ENCODE measurements around the gene RAMP3. TPM values are rescaled to one million over a fixed set of nuclear protein-coding genes. Genes with fewer than 3 reads are reported as not detected.

The RAMP3 gene
- polyA plus RNA-seq, 3 donors, result not detected

DNA sequence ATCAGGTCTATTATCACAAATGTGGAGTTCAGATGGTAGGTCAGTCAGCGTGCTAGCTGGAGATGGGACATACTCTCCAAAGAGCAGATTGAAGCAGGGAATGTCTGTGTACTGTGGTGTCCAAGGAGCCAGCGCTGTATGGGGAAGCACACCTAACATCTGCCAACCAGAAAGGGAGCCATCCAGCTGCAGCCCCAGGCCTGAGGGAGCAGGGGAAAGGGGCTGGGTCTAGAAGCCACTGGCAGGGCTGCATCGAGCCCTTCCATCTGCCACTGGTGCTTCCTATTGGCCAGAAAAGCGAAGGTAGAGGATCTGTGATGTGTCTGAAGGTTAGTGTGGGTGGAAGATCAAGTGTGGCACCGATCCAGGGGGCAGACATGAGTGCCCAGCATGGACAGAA lies 8.0 kb upstream of the RAMP3 start:
- Histone ChIP-seq H2AFZ (ENCODE audit: insufficient read depth, low read depth, low read length, poor library complexity, severe bottlenecking) (no peak overlapping the region), H3K79me2 (ENCODE audit: insufficient read depth, low read length) (no peaks in the 10 kb centered on the region), H3K4me2 (replicated peaks; ENCODE audit: extremely low read depth, low read length, poor library complexity, severe bottlenecking) (no peak overlapping the region), H3K36me3 (replicated peaks in 1 of 2; ENCODE audit: control insufficient read depth in 1 of 2, insufficient read depth in 2 of 2, low read length in 2 of 2) (no peaks in the 10 kb centered on the region), H3K27me3 (ENCODE audit: control insufficient read depth in 2 of 2, insufficient read depth in 2 of 2, low read length in 2 of 2) (no peaks in the 10 kb centered on the region), H4K20me1 (ENCODE audit: insufficient read depth, low read length) (no peaks in the 10 kb centered on the region), H3K4me1 (ENCODE audit: control insufficient read depth in 1 of 2, insufficient read depth in 2 of 2, low read length in 2 of 2) (no peaks in the 10 kb centered on the region), H3K27ac (ENCODE audit: low read depth in 1 of 2, low read length in 2 of 2) (no peak overlapping the region), H3K9me3 (replicated peaks in 1 of 2; ENCODE audit: control insufficient read depth in 1 of 2, insufficient read depth in 1 of 2, low read length in 2 of 2) (no peaks in the 10 kb centered on the region), H3K4me3 (replicated peaks in 1 of 3; ENCODE audit: low read depth in 2 of 3, low read length in 3 of 3) (no peak overlapping the region), H3K9ac (ENCODE audit: insufficient read depth, low read length, poor library complexity, severe bottlenecking) (no peak overlapping the region)
- 67% methylated on average over 3 of the region's 5 CpGs for WGBS (ENCODE audit: insufficient coverage)
- Mint-ChIP-seq H3K27me3 (ENCODE audit: low read depth in 3 of 3) (peaks cover 5 to 11% (median 9%) of the 10 kb centered on the region in 3 donors), H3K27ac (no peak overlapping the region), H3K4me3 (no peak overlapping the region), H3K36me3 (no peaks in the 10 kb centered on the region), H3K4me1 (peaks cover 2% of the 10 kb centered on the region), H3K9me3 (no peaks in the 10 kb centered on the region)
- intact Hi-C loops (cut with micrococcal nuclease), result loop anchor here (10.0 kb wide), 1 partner anchor 705 kb away; no protein-coding TSS in a partner anchor
- DNase-seq, result no peak
- no peak for TF ChIP-seq CTCF (IDR thresholded peaks at IDR 0.05)

GRCh38 chr7:45150199-45150598 lies 7.4 kb upstream of the RAMP3 start:
- no peak for DNase-seq
- H3K36me3 Mint-ChIP-seq, result no peaks in the 10 kb centered on the region
- no peaks in the 10 kb centered on the region for H3K9me3 ChIP-seq (replicated peaks in 1 of 2; ENCODE audit: control insufficient read depth in 1 of 2, insufficient read depth in 1 of 2, low read length in 2 of 2)
- intact Hi-C loops (cut with micrococcal nuclease), result loop anchor here (10.0 kb wide), 1 partner anchor 705 kb away; no protein-coding TSS in a partner anchor
- 100% methylated on average over 4 of the region's 11 CpGs for WGBS (ENCODE audit: insufficient coverage)
- H3K27me3 ChIP-seq (ENCODE audit: control insufficient read depth in 2 of 2, insufficient read depth in 2 of 2, low read length in 2 of 2), result no peaks in the 10 kb centered on the region
- no peak overlapping the region for H2AFZ ChIP-seq (ENCODE audit: insufficient read depth, low read depth, low read length, poor library complexity, severe bottlenecking)
- H3K27me3 Mint-ChIP-seq (ENCODE audit: low read depth in 3 of 3), result peaks cover 5 to 11% (median 9%) of the 10 kb centered on the region in 3 donors
- H3K4me3 Mint-ChIP-seq, result no peak overlapping the region
- H3K4me1 Mint-ChIP-seq, result peaks cover 2% of the 10 kb centered on the region
- H3K4me2 ChIP-seq (replicated peaks; ENCODE audit: extremely low read depth, low read length, poor library complexity, severe bottlenecking), result no peak overlapping the region
- no peaks in the 10 kb centered on the region for H4K20me1 ChIP-seq (ENCODE audit: insufficient read depth, low read length)
- no peak overlapping the region for H3K27ac Mint-ChIP-seq
- H3K79me2 ChIP-seq (ENCODE audit: insufficient read depth, low read length), result no peaks in the 10 kb centered on the region
- no peaks in the 10 kb centered on the region for H3K36me3 ChIP-seq (replicated peaks in 1 of 2; ENCODE audit: control insufficient read depth in 1 of 2, insufficient read depth in 2 of 2, low read length in 2 of 2)
- H3K4me3 ChIP-seq (replicated peaks in 1 of 3; ENCODE audit: low read depth in 2 of 3, low read length in 3 of 3), result no peak overlapping the region
- no peak for TF ChIP-seq CTCF (IDR thresholded peaks at IDR 0.05)
- no peak overlapping the region for H3K9ac ChIP-seq (ENCODE audit: insufficient read depth, low read length, poor library complexity, severe bottlenecking)
- no peaks in the 10 kb centered on the region for H3K4me1 ChIP-seq (ENCODE audit: control insufficient read depth in 1 of 2, insufficient read depth in 2 of 2, low read length in 2 of 2)
- H3K9me3 Mint-ChIP-seq, result no peaks in the 10 kb centered on the region
- H3K27ac ChIP-seq (ENCODE audit: low read depth in 1 of 2, low read length in 2 of 2), result no peak overlapping the region
